PC-9 (cell line): Measurements from ENCODE around the gene LARP4B. TPM values are rescaled to one million over a fixed set of nuclear protein-coding genes. Genes with fewer than 3 reads are reported as not detected.

Experiments used
- BruUV-seq: library from RNA; stranded (reverse); fragments of 400-500 nt; replicated peaks from 2 replicates; lab custom pipeline; 2021; lab: Mats Ljungman, UMichigan
- CTCF ChIA-PET: fragments of 300-600 bp; sonication (Branson Sonifier 250); formaldehyde crosslinking; loops from one replicate; lab custom pipeline; 2022; ENCODE audit warnings: antibody characterized with exemption; lab: Charles Lee
- POLR2A ChIA-PET: fragments of 300-600 bp; sonication (Branson Sonifier 250); formaldehyde crosslinking; loops from one replicate; lab custom pipeline; 2022; ENCODE audit warnings: antibody characterized with exemption; ENCODE audit not compliant: unreplicated experiment; lab: Charles Lee
- DNase-seq, 2 experiments: peaks; one replicate each; pipeline versions ENCODE4 v3.0.0 to v3.0.0-alpha.2; 2015 to 2022; ENCODE audit warnings: mixed read lengths in 1 of 2
- H2AFZ ChIP-seq: fragments of 200-600 bp; sonication (generic); 2 replicates; pipeline ENCODE4 v1.8.1; 2017; ENCODE audit warnings: antibody characterized with exemption
- H3F3A ChIP-seq: fragments of 200-600 bp; sonication (generic); 2 replicates; pipeline ENCODE4 v1.8.1; 2017; ENCODE audit warnings: antibody characterized with exemption, mild to moderate bottlenecking, low read depth; ENCODE audit not compliant: insufficient read depth
- H3K27ac ChIP-seq: fragments of 200-600 bp; sonication (generic); 2 replicates; pipeline ENCODE4 v1.6.1; 2016; ENCODE audit warnings: mixed run types
- H3K27me3 ChIP-seq: fragments of 200-600 bp; sonication (generic); 2 replicates; pipeline ENCODE4 v1.6.1; 2016; ENCODE audit warnings: low read depth, mixed run types; ENCODE audit not compliant: insufficient read depth
- H3K36me3 ChIP-seq: fragments of 200-600 bp; sonication (generic); 2 replicates; pipeline ENCODE4 v1.6.1; 2016; ENCODE audit warnings: low read depth, mixed run types
- H3K4me1 ChIP-seq: fragments of 200-600 bp; sonication (generic); replicated peaks from 2 replicates; pipeline ENCODE4 v1.6.1; 2016; ENCODE audit warnings: mixed run types; ENCODE audit not compliant: insufficient read depth
- H3K4me2 ChIP-seq: fragments of 200-600 bp; sonication (generic); 2 replicates; pipeline ENCODE4 v1.6.1; 2017; ENCODE audit warnings: mixed run types
- H3K4me3 ChIP-seq: fragments of 200-600 bp; sonication (generic); 2 replicates; pipeline ENCODE4 v1.6.1; 2016; ENCODE audit warnings: mixed run types
- H3K79me2 ChIP-seq: fragments of 200-600 bp; sonication (generic); 2 replicates; pipeline ENCODE4 v1.6.1; 2017; ENCODE audit warnings: low read depth, mixed run types
- H3K9me2 ChIP-seq: fragments of 200-600 bp; sonication (generic); 2 replicates; pipeline ENCODE4 v1.8.1; 2017; ENCODE audit warnings: mild to moderate bottlenecking; ENCODE audit not compliant: insufficient read depth
- H3K9me3 ChIP-seq: fragments of 200-600 bp; sonication (generic); 2 replicates; pipeline ENCODE4 v1.8.1; 2016; ENCODE audit warnings: low read depth; ENCODE audit not compliant: insufficient read depth
- H4K20me1 ChIP-seq: fragments of 200-600 bp; sonication (generic); 2 replicates; pipeline ENCODE4 v1.8.1; 2017; ENCODE audit not compliant: insufficient read depth
- CTCF ChIP-seq: fragments of 200-600 bp; sonication (generic); conservative IDR thresholded peaks from 2 replicates; pipeline ENCODE4 v1.6.1; 2017; ENCODE audit warnings: mixed run types, antibody characterized with exemption, mild to moderate bottlenecking, moderate library complexity
- EZH2 ChIP-seq: fragments of 200-600 bp; sonication (generic); IDR thresholded peaks from 2 replicates; pipeline ENCODE4 v1.8.0; 2017; ENCODE audit warnings: antibody characterized with exemption, low read depth
- intact Hi-C: fragments of 100-400 bp; cut with micrococcal nuclease; formaldehyde crosslinking; loops from one replicate; pipeline ENCODE4 v1.10.0; 2022; ENCODE audit not compliant: unreplicated experiment
- total RNA-seq: library from RNA; stranded (reverse); gene quantifications from 2 replicates; pipeline ENCODE4 v1.2.3, GENCODE V29; 2021

Gene LARP4B
- total RNA-seq, 1 experiment from 2014 or later, result 93.4 TPM

- ChIA-PET CTCF (no interaction called here), POLR2A (interaction anchor here (0.6 kb wide), 1 partner anchor 9 kb away, joined by 4 read pairs; no protein-coding TSS in a partner anchor)
- Histone ChIP-seq H3K4me2 (no peak overlapping the region), H3K4me1 (no peaks in the 10 kb centered on the region), H3K9me3 (no peaks in the 10 kb centered on the region), H3K36me3 (no peaks in the 10 kb centered on the region), H3K4me3 (no peak overlapping the region), H3F3A (no peaks in the 10 kb centered on the region), H3K27me3 (no peaks in the 10 kb centered on the region), H3K27ac (no peak overlapping the region), H2AFZ (no peak overlapping the region), H4K20me1 (no peaks in the 10 kb centered on the region; the same call in 1 of the 2 replicates), H3K9me2 (no peaks in the 10 kb centered on the region), H3K79me2 (no peaks in the 10 kb centered on the region)
- intact Hi-C loops, result no loop called here
- DNase-seq, result no peak
- BruUV-seq, result no TSS peak
- TF ChIP-seq EZH2, result no peak
- TF ChIP-seq CTCF, result no peak
Measured at GRCh38 chr10:805620-806305, 125.7 kb downstream of the LARP4B start.

DNA sequence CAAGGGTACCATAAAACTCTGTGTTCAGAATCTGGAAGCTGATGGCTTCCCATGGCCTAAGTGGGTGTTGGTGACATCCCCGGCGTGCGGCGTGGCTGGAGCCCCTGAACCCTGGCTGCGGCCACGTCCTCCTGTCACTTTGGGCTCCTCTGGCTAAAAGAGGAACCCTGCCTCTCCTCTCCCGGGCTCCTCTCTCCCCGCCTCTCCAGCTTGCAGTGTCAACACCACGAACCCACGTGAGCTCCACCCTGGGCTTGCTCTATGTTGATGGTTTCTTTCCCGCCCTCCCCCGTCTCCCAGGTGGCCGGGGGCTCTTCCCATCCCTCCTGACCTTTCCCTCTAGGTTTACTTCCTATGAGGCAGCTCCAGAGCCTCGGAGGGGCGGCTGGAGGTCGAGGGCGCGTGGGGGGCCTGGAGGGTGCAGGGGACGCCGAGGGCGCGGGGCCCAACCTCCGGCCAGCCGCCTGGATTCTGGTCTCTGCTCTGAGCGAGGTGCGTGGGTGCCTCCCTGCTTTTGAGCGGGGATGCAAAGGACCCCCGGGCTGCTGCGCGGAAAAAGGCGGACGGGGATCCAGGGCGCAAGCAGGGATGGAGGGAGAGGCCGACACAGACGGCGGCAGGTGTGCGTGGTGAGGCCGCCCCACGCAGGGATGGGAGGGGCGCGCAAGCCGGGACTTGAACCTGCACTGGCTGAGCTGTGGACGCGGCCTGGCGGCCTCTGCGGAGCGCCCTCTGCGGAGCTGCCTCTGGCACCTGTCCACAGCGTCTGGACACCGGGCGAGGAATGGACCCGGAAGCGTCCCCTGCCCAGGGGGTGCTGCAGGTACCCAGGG lies 126.5 kb downstream of the LARP4B start:
- Histone ChIP-seq H3K27ac (no peak overlapping the region), H3F3A (no peaks in the 10 kb centered on the region), H3K4me1 (no peaks in the 10 kb centered on the region), H3K4me3 (no peak overlapping the region), H3K36me3 (no peaks in the 10 kb centered on the region), H3K4me2 (no peak overlapping the region), H4K20me1 (no peaks in the 10 kb centered on the region), H3K27me3 (no peaks in the 10 kb centered on the region), H3K9me2 (no peaks in the 10 kb centered on the region), H2AFZ (no peak overlapping the region), H3K9me3 (no peaks in the 10 kb centered on the region), H3K79me2 (no peaks in the 10 kb centered on the region)
- POLR2A ChIA-PET, result interaction anchor here (0.6 kb wide), 1 partner anchor 10 kb away, joined by 4 read pairs; no protein-coding TSS in a partner anchor
- TF ChIP-seq CTCF, result no peak
- no peak for TF ChIP-seq EZH2
- intact Hi-C loops, result no loop called here
- CTCF ChIA-PET, result no interaction called here
- DNase-seq, result no peak
- no TSS peak for BruUV-seq

DNA sequence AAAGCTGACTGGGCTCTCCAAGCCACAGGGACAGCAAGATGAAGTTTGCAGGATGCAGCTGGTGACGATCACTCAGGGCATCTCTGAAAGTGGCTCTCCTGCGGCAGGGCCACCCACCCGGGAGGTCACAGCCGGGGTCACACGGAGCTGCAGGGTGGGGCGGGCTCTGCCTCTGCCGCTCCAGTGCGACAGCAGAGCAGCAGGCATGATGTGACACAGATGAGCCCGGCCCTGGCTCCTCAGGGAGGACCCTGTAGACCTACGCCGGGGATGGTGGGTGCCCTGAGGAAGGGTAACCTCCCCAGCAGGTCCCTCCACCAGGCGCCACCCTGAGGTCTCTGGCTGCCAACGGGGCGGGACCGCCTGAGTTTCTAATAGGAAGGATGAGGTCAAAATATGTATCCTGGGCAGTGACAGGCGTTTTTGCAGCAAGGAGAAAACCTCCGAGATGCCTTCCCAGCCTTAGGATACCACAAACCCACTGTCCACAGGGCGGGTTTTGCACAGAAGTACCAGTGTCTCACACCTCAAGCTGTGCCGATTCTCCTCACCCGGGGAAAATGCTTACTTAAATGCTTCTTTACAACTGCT lies 127.2 kb downstream of the LARP4B start:
- ChIA-PET CTCF (interaction anchor here (0.6 kb wide), 1 partner anchor 291 kb away, joined by 7 read pairs; no protein-coding TSS in a partner anchor), POLR2A (interaction anchor here (0.7 kb wide), 1 partner anchor 10 kb away, joined by 3 read pairs; no protein-coding TSS in a partner anchor)
- intact Hi-C loops, result no loop called here
- Histone ChIP-seq H3K27ac (no peak overlapping the region), H3F3A (no peaks in the 10 kb centered on the region), H3K9me3 (no peaks in the 10 kb centered on the region), H3K4me2 (no peak overlapping the region), H3K27me3 (no peaks in the 10 kb centered on the region), H4K20me1 (no peaks in the 10 kb centered on the region), H2AFZ (no peak overlapping the region), H3K79me2 (no peaks in the 10 kb centered on the region), H3K4me3 (no peak overlapping the region), H3K36me3 (no peaks in the 10 kb centered on the region), H3K9me2 (no peaks in the 10 kb centered on the region), H3K4me1 (no peaks in the 10 kb centered on the region)
- DNase-seq, result no peak
- TF ChIP-seq EZH2 (no peak), CTCF (no peak)
- BruUV-seq, result no TSS peak
